H54 (cell line): ENCODE measurements around the gene KLHDC9.

Experiments used
- DNase-seq: peaks from one replicate; pipeline ENCODE4 v3.0.0; 2011; ENCODE audit warnings: low spot score, mixed read lengths; ENCODE audit not compliant: insufficient read length
- FAIRE-seq: peaks from 3 replicates; lab custom pipeline; 2011; peaks lifted over from hg19 to GRCh38; lab: Jason Lieb, UNC
- POLR2A ChIP-seq: IDR thresholded peaks from 2 replicates; pipeline ENCODE4 v1.6.1; 2011; ENCODE audit warnings: low read depth, mild to moderate bottlenecking, low read length

KLHDC9 gene

DNA sequence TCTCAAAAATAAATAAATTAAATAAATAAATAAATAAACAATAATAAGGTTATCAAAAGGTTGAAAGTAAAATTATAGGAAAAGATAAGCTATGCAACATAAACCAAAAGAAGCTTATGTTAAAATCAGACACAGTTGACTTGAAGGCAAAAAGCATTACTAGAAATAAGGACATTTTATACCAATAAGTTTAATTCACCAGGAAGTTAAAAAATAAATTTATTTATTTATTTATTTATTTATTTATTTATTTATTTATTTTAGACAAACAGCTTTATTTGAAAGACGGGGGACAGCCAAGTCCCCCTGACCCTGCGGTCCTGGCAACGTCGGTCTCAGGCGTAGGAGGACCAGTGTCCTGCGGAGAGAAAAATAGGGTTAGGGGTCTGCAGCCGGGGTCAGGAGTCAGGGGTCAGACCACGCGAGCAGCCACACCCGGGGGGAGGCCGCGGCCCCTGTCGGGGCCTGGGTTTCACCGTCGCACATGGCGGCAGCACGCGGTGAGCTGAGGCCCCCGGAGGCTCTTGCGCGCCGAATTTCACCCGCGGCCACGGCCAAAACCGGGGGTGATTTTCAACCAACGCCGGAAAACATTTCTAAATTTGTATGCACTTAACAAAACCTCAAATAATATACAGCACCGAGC is 42.7 kb downstream of the KLHDC9 start:
- FAIRE-seq = no peak
- TF ChIP-seq POLR2A = no peak
- DNase-seq = no peak

DNA sequence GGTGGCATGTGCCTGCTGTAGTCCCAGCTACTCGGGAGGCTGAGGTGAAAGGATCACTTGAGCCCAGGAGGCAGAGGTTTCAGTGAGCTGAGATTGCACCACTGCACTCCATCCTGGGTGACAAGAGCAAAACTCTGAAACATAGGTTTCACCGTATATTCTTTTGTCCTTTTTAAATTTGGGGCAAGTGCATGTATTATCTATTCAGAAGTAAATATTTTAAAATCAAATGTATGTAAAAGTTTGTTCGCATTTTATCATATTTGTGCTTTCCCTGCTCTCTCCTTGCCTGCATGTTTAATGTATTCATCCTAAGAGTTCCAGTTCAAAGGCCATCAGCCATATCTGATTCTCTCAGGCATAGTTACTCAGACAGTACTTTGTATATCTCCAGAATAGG is 47.7 kb downstream of the KLHDC9 start:
- no peak for TF ChIP-seq POLR2A
- DNase-seq = no peak
- no peak for FAIRE-seq
